WTC11 (cell line): ENCODE results near the gene GPR152. TPM values are rescaled to one million over a fixed set of nuclear protein-coding genes. Genes with fewer than 3 reads are reported as not detected.

Source experiments
- ATAC-seq: fragments of 200-7000 bp; cut with Tn5 transposase; 2 replicates; pipeline ENCODE4 v1.10.0; 2021; ENCODE audit warnings: mild to moderate bottlenecking, moderate library complexity
- CTCF ChIA-PET: fragments of 300-600 bp; sonication (Branson Sonifier 250); formaldehyde crosslinking; loops from one replicate; lab custom pipeline; 2021; ENCODE audit warnings: antibody characterized with exemption; lab: Charles Lee
- POLR2A ChIA-PET: fragments of 350-600 bp; sonication (Branson Sonifier 250); formaldehyde crosslinking; loops from one replicate; lab custom pipeline; 2021; ENCODE audit warnings: antibody characterized with exemption; lab: Charles Lee
- DNase-seq: peaks from one replicate; pipeline ENCODE4 v3.0.0; 2021; ENCODE audit warnings: low spot score
- H3K27ac Mint-ChIP-seq: 2 replicates; pipeline ENCODE4 v1.8.0; 2021; ENCODE audit warnings: mixed read lengths
- H3K27me3 Mint-ChIP-seq: 2 replicates; pipeline ENCODE4 v1.8.0; 2021; ENCODE audit warnings: low read depth, mild to moderate bottlenecking, moderate library complexity, mixed read lengths
- H3K36me3 Mint-ChIP-seq: 2 replicates; pipeline ENCODE4 v1.8.0; 2021; ENCODE audit warnings: mixed read lengths
- H3K4me1 Mint-ChIP-seq: 2 replicates; pipeline ENCODE4 v1.8.0; 2022; ENCODE audit warnings: mixed read lengths
- H3K4me3 Mint-ChIP-seq: 2 replicates; pipeline ENCODE4 v1.8.0; 2021; ENCODE audit warnings: mild to moderate bottlenecking, moderate library complexity, mixed read lengths
- H3K9me3 Mint-ChIP-seq: 2 replicates; pipeline ENCODE4 v1.8.0; 2021; ENCODE audit warnings: mixed read lengths
- ATF1 ChIP-seq: sonication (generic); formaldehyde crosslinking; IDR thresholded peaks from 2 replicates; pipeline ENCODE4 v1.8.1; 2023; ENCODE audit warnings: mild to moderate bottlenecking, moderate library complexity, missing genetic modification reagents
- CBFB ChIP-seq: sonication (generic); formaldehyde crosslinking; IDR thresholded peaks from 2 replicates; pipeline ENCODE4 v1.8.1; 2022; ENCODE audit warnings: mild to moderate bottlenecking, low read depth, missing genetic modification reagents
- CREB1 ChIP-seq: sonication (generic); formaldehyde crosslinking; IDR thresholded peaks from 2 replicates; pipeline ENCODE4 v1.8.0; 2023; ENCODE audit warnings: mild to moderate bottlenecking, missing genetic modification reagents
- E2F5 ChIP-seq: sonication (generic); formaldehyde crosslinking; IDR thresholded peaks from 2 replicates; pipeline ENCODE4 v1.8.1; 2022; ENCODE audit warnings: mild to moderate bottlenecking, moderate library complexity, missing genetic modification reagents
- FOXK1 ChIP-seq: sonication (generic); formaldehyde crosslinking; IDR thresholded peaks from 2 replicates; pipeline ENCODE4 v1.8.0; 2022; ENCODE audit warnings: mild to moderate bottlenecking, moderate library complexity, missing genetic modification reagents
- FOXP1 ChIP-seq: sonication (generic); formaldehyde crosslinking; IDR thresholded peaks from 2 replicates; pipeline ENCODE4 v1.8.0; 2022; ENCODE audit warnings: missing genetic modification reagents, mild to moderate bottlenecking, moderate library complexity, borderline replicate concordance
- NFE2L1 ChIP-seq: sonication (generic); formaldehyde crosslinking; IDR thresholded peaks from 2 replicates; pipeline ENCODE4 v1.8.1; 2023; ENCODE audit warnings: missing genetic modification reagents
- SMAD3 ChIP-seq: sonication (generic); formaldehyde crosslinking; IDR thresholded peaks from 2 replicates; pipeline ENCODE4 v1.8.0; 2022; ENCODE audit warnings: missing genetic modification reagents, mild to moderate bottlenecking, borderline replicate concordance
- TEAD1 ChIP-seq: sonication (generic); formaldehyde crosslinking; IDR thresholded peaks from 2 replicates; pipeline ENCODE4 v1.8.0; 2022; ENCODE audit warnings: mild to moderate bottlenecking, missing genetic modification reagents
- ZNF396 ChIP-seq: fragments of 250-450 bp; sonication (Bioruptor Pico); IDR thresholded peaks from 2 replicates; pipeline ENCODE4 v1.8.0; 2021; ENCODE audit warnings: mild to moderate bottlenecking, moderate library complexity, borderline replicate concordance
- ZNF416 ChIP-seq: fragments of 250-450 bp; sonication (Bioruptor Pico); IDR thresholded peaks from 2 replicates; pipeline ENCODE4 v1.9.0; 2021; ENCODE audit warnings: mild to moderate bottlenecking, inconsistent platforms
- ZNF425 ChIP-seq: fragments of 250-450 bp; sonication (Bioruptor Pico); conservative IDR thresholded peaks from 2 replicates; pipeline ENCODE4 v1.9.0; 2021; ENCODE audit warnings: mild to moderate bottlenecking
- ZNF671 ChIP-seq: fragments of 250-450 bp; sonication (Bioruptor Pico); IDR thresholded peaks from 2 replicates; pipeline ENCODE4 v1.8.0; 2021; ENCODE audit warnings: mild to moderate bottlenecking
- total RNA-seq: library from RNA; stranded (reverse); gene quantifications from 3 replicates; pipeline ENCODE4 v1.2.3, GENCODE V29; 2021
- TF ChIP-seq, protein P1 (sequence below): sonication (generic); formaldehyde crosslinking; IDR thresholded peaks from 2 replicates; pipeline ENCODE4 v1.8.1; 2023; ENCODE audit warnings: mild to moderate bottlenecking, missing genetic modification reagents
- TF ChIP-seq, protein P2 (sequence below): sonication (generic); formaldehyde crosslinking; IDR thresholded peaks from 2 replicates; pipeline ENCODE4 v1.8.1; 2023; ENCODE audit warnings: mild to moderate bottlenecking, missing genetic modification reagents, moderate library complexity
- TF ChIP-seq, protein P3 (sequence below): sonication (generic); formaldehyde crosslinking; IDR thresholded peaks from 2 replicates; pipeline ENCODE4 v1.8.0; 2023; ENCODE audit warnings: missing genetic modification reagents
- TF ChIP-seq, protein P4 (sequence below): fragments of 250-450 bp; sonication (Bioruptor Pico); IDR thresholded peaks from 2 replicates; pipeline ENCODE4 v1.9.0; 2021; ENCODE audit warnings: mild to moderate bottlenecking

GPR152 gene
- total RNA-seq, 1 experiment from 2014 or later, result not detected

DNA sequence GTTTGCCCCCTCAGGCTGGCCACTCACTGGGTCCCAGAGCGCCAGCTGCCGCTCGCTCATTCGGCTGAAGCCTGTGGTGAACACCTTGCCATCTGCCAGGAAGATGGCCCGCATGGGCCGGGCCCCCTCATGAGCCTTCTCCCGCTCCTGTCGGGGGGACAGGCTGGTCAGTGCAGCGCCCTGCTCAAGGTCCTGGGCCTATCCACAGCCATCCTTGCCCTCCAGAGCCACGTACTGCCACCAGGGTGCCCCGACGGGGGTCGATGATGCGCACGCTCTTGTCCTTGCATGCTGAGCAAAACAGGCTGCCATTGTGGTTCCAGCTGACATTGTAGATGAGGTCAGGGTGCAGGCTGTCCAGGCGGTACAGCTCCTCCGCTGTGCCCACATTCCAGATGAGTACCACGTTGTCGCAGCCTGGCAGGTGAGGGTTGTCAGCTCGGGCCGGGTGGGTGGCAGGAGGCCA is 11.4 kb downstream of the GPR152 start:
- DNase-seq, result no peak
- Mint-ChIP-seq H3K27ac (no peak overlapping the region), H3K27me3 (peaks cover 5% of the 10 kb centered on the region; the same call in 1 of the 2 replicates), H3K36me3 (no peaks in the 10 kb centered on the region), H3K4me1 (peaks cover 17% of the 10 kb centered on the region), H3K4me3 (no peak overlapping the region), H3K9me3 (no peaks in the 10 kb centered on the region)
- POLR2A ChIA-PET, result interaction anchor here (0.6 to 1.2 kb wide), 2 partner anchors 19 to 40 kb away, joined by 4 to 5 read pairs; partner anchors contain the start of gene PPP1CA
- no peak for ATAC-seq
- CTCF ChIA-PET, result interaction anchor here (0.6 to 0.8 kb wide), 2 partner anchors 20 to 45 kb away, joined by 3 to 4 read pairs; no protein-coding TSS in a partner anchor
- TF ChIP-seq ATF1 (CRISPR knock-in tag) (no peak), FOXP1 (CRISPR knock-in tag) (0 out of 2 replicates have a peak, but pooled peaks have one; percentile 39)
- TF ChIP-seq, protein P1, sequence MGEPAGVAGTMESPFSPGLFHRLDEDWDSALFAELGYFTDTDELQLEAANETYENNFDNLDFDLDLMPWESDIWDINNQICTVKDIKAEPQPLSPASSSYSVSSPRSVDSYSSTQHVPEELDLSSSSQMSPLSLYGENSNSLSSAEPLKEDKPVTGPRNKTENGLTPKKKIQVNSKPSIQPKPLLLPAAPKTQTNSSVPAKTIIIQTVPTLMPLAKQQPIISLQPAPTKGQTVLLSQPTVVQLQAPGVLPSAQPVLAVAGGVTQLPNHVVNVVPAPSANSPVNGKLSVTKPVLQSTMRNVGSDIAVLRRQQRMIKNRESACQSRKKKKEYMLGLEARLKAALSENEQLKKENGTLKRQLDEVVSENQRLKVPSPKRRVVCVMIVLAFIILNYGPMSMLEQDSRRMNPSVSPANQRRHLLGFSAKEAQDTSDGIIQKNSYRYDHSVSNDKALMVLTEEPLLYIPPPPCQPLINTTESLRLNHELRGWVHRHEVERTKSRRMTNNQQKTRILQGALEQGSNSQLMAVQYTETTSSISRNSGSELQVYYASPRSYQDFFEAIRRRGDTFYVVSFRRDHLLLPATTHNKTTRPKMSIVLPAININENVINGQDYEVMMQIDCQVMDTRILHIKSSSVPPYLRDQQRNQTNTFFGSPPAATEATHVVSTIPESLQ (CRISPR knock-in tag), result no peak

- DNase-seq, result no peak
- H3K27ac Mint-ChIP-seq, result no peak overlapping the region
- ChIA-PET POLR2A (interaction anchor here (0.6 to 1.2 kb wide), 2 partner anchors 20 to 39 kb away, joined by 4 to 5 read pairs; partner anchors contain the start of gene PPP1CA), CTCF (interaction anchor here (0.6 to 1.4 kb wide), 3 partner anchors 10 to 44 kb away, joined by 3 to 4 read pairs (median 3); no protein-coding TSS in a partner anchor)
- H3K27me3 Mint-ChIP-seq, result no peaks in the 10 kb centered on the region
- H3K4me1 Mint-ChIP-seq, result peaks cover 19% of the 10 kb centered on the region
- H3K9me3 Mint-ChIP-seq, result no peaks in the 10 kb centered on the region
- TF ChIP-seq CREB1 (CRISPR knock-in tag) (no peak), TEAD1 (CRISPR knock-in tag) (no peak), FOXK1 (no peak), NFE2L1 (CRISPR knock-in tag) (no peak), ZNF396 (no peak), SMAD3 (no peak), E2F5 (CRISPR knock-in tag) (no peak), CBFB (CRISPR knock-in tag) (no peak), ZNF671 (CRISPR knock-in tag) (no peak), ZNF425 (CRISPR knock-in tag) (no peak), ZNF416 (CRISPR knock-in tag) (no peak)
- TF ChIP-seq, protein P2, sequence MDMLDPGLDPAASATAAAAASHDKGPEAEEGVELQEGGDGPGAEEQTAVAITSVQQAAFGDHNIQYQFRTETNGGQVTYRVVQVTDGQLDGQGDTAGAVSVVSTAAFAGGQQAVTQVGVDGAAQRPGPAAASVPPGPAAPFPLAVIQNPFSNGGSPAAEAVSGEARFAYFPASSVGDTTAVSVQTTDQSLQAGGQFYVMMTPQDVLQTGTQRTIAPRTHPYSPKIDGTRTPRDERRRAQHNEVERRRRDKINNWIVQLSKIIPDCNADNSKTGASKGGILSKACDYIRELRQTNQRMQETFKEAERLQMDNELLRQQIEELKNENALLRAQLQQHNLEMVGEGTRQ, result no peak
- TF ChIP-seq, protein P3, sequence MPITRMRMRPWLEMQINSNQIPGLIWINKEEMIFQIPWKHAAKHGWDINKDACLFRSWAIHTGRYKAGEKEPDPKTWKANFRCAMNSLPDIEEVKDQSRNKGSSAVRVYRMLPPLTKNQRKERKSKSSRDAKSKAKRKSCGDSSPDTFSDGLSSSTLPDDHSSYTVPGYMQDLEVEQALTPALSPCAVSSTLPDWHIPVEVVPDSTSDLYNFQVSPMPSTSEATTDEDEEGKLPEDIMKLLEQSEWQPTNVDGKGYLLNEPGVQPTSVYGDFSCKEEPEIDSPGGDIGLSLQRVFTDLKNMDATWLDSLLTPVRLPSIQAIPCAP (CRISPR knock-in tag), result no peak
- TF ChIP-seq, protein P4, sequence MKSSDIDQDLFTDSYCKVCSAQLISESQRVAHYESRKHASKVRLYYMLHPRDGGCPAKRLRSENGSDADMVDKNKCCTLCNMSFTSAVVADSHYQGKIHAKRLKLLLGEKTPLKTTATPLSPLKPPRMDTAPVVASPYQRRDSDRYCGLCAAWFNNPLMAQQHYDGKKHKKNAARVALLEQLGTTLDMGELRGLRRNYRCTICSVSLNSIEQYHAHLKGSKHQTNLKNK (CRISPR knock-in tag), result no peak
- no peak for ATAC-seq
- H3K36me3 Mint-ChIP-seq, result no peaks in the 10 kb centered on the region
- H3K4me3 Mint-ChIP-seq, result no peak overlapping the region
These were observed 12.1 kb downstream of the GPR152 start for GRCh38 chr11:67440229-67441097.
